Middle frontal gyrus (tissue), 1 donor: ENCODE data around the gene GNG4.
"Not testable (repeated sequence)": the region's sequence is repeated elsewhere in the genome, so short reads cannot be mapped to it uniquely, and the experiment has no call there.

ENCODE experiments used
- DNase-seq: peaks from one replicate; pipeline ENCODE4 v3.0.0-alpha.2; 2015; ENCODE audit warnings: low spot score; ENCODE audit errors: extremely low spot score

The GNG4 gene

DNA sequence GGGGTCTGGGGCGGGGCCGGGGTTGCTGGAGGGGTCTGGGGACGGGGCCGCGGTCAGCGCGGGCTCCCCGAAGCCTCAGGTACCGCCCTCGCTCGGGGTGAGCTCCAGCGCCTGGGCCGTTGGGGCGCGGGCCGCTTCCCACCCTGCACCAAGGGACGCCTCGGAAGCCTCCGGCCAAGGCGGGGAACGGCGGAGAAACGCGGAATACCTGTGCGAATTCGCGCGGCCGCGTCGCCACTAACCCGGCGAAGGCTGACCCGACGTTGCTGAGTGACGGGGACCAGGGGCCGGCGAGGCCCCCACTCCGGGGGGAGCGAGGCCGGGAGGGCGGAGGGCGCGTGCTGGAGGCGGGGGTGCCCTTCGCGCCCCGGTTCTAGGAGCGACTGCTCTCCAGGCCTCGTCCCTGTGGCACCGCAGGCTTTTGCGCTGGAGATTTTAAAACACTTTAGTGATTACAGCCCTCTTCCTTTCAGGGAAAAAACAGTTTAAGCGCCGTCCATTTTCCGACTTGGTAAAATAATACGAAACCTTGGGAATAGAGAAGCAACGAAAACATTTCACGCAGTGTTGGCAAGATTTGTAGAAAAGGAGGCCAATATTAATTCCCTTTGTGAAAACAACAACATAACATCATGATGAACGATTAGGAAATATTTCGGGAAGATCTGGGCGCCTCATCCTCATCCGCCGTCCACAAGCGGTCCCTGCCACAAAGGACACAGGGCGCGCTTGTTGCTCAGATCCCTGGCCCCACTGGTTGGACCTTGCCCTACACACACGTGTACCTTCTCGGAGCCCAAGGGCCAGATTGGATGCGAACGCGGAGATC lies 971 bp upstream of the GNG4 start:
- no peak for DNase-seq

DNA sequence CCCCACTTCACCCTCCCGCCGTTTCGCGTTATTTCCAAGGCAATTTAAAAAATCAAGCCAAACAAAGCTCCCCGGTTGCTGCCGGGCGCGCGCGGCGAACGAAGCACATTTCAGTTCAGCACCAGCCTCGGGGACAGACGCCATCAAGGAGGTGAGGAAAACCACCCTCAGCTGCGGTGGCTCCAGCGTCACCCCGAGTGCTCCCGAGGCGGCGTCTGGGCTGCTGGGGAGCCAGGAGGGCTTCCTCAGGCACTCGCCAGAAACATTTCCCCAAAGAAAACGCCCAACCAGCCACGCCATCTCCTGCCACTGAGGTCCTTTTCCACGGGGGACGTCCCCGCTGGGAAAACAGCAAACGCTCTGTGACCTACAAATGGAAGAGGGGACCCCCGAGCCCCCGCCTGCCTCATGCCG lies 623 bp downstream of the GNG4 start:
- no peak for DNase-seq

DNA sequence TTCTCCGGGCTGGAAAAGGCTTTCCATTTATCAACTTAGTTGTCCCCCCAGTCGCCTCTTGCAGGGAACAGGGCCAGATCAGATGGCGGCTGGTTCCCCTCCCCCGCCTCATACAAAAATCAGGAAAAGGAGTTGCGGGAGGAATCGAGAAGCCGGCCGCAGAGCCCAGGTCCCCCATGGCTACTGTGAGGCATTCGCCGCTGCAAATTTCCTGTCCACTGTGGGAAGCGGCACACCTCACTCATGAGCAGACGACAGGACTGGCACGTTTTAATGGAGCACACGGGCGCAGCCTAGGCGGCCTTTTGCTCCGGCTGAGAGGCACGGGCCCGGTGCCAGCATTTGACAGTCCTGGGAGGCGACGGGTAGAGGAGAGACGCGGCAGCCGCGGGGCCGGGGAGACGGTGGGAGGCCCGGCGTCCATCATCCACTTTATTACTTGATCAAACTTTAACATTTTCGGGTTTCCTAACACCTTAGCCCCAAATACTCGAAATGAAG lies 1.1 kb downstream of the GNG4 start:
- DNase-seq: no peak

DNA sequence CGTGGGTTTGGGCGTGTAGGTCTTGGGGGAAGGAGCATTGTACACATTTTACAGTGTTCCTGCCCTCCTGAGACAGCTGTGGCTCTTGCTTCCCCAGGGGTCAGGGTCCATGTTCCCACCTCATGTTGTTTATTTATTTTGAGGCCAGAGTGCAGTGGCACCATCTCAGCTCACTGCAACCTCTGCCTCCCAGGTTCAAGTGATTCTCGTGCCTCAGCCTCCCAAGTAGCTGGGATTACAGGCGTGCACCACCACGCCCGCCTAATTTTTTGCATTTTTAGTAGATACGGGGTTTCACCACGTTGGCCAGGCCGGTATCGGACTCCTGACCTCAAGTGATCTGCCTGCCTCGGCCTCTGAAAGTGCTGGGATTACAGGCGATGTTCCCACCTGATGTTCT lies 2.0 kb downstream of the GNG4 start:
- DNase-seq: not testable (repeated sequence)

DNA sequence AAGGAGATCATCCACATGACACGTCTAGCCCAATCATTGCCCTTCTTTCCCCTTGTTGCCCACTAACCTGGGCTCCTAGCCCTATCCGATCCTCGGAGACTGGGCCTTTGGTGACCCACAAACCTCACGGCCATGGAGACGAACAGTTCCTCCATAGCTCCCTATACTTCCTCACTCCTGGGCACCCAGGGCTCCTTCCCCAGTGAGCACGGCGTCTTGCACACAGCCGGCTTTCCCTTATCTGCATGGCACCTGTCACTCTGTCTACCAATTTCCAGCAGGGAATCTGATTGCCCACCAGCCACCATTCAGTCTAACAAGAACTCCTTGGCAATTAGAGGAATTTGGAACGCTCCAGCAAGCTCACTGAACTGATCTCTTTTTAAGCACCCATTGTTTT lies 3.1 kb downstream of the GNG4 start:
- no peak for DNase-seq

DNA sequence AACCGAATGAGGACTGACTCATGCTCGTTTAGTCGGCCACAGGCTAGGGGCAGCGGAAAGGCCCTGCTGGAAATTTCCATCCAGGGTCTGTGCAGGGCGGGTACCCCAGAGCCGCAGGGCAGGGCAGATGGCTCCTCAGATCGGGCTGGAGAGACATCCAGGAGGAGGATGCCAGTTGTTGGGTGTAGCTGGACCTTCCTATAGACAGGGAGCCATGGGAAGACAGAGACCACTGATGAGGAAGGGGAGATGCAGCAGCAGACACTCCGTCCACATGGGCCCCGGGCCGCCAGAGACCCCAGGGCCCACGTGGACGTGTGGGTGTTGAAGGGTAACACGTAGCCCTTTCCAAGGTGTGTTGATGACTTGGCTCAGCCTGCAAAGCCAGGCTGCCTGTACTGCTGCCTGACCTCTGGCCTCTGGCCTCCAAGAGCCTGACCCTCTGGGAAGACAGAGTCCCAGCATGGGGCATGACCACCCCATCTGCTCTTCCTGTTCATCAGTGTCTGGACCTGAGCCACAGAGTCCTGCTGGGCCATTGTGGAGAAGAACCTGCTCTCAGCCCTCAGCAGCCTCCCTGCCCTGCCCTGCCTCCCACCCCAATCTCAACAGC lies 4.8 kb downstream of the GNG4 start:
- no peak for DNase-seq

DNA sequence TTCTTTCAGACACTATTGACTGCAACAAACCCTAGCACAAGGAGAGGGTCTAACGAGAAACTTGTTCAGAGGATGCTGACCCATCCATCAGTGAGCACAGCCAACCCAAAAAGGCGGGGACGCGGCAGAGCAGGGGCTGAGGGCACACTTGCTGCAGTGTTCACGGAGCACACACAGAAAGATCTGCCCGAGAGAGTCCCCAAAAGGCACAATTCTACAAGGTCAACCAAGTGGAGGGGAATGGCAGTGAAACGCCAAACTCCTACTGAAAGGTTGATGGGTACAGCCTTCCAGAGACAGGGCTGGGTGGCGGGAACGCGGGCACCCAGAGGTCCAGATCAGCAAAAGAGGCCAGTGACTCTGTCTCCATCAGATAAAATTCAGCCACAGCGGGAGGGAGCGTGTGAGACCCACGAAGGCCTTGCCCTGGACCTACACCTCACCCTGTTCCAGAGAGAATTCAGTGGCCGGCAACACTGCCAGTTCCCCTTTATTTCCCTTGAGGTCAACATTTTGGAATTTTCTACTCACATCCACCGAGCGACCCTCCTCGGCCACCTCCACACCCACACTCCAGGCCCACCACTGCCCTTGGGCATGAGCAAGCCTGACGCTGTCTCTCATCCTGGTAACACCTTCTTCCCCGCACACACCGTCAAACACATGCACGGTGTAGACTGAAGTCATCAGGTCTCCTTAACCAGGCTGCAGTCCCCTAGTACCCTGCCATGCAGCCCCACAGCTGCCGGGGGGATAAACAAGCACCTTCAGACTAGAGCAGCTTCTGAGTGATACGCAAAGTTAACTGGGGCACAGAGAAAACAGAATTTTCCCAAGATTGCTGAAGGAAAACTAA lies 5.5 kb downstream of the GNG4 start:
- no peak for DNase-seq

DNA sequence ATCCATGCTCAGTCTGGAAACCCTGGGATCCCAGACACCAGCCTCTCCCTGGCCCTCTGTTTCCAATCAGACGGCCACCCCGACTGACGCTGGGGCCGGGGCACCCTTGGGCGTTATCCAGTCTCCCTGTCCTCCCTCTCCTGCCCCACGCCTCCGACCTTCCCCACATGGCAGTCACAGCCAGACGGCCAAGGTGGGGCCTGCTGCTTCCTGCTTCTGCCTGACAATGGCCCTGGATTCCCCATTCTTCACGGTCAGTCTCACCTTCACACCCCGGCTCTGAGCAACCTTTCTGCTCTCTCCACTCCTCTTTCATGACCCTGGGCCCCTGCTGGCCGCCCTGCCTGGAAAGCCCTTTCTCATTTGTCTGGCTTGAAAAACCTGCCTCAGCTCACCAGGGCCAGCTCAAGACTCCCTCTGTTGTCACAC lies 6.6 kb downstream of the GNG4 start:
- no peak for DNase-seq

DNA sequence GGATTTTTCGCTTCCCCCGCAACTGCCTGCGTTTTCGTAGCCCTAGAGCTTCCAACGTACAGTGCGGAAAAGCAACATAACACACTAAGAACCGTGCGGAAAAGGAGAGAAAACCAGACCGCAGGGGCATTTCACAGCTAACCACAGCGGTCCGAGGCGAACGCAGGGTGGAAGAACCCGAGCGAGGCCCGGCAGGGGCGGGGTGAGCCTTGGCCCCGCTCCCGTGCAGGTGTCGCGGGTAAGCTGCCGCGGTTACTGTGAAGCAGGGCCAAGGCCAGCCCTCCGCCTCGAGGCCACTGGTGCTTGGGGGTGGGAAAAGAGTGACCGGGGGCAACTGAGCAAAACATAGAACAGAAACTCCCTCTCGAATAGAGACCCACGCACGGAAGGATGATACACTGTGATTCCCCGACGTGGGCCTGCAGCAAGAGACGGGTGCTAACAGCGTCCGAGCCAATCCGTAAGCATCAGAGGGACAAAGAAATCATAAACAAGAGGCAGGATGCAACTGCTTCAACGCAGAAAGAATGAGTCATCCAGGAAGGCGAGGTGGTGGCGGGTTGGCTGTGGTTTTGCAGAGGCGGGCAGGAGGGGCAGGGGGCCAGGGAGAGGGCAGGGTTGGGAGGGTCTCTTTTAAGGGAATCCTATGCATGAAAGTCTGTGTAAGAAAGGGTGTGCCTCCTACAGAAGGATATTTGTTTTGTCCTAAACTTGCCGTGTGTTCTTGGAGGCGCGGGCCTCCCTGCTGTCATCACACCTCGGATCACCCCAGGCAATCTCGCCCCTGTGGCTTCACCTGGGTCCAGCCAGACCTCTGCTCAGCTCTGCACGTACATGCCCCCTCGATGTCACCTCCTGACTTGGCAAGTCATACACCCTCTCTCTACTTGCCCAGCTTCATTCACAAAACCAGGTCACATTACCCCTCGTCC lies 7.3 kb downstream of the GNG4 start:
- DNase-seq: no peak

DNA sequence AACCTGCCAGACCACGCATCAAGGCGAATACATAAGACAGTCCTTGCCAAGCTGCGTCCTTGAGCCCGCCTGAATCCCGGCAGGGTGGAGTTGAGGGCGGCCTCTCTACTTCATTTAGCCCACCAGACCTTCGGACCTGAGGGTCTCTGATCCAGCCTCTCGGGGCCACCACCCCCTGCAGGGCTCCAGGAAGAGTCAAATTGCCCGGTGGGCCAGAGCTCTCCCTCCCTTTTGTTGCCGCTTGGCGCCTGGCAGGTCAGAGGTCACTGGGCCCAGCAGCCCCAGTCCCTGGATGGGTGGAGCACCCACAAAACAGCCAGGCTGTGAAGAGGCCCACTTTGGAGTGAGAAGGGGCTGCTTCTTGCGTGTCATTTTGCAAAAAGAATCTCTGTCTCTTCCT lies 9.0 kb downstream of the GNG4 start:
- DNase-seq: no peak

DNA sequence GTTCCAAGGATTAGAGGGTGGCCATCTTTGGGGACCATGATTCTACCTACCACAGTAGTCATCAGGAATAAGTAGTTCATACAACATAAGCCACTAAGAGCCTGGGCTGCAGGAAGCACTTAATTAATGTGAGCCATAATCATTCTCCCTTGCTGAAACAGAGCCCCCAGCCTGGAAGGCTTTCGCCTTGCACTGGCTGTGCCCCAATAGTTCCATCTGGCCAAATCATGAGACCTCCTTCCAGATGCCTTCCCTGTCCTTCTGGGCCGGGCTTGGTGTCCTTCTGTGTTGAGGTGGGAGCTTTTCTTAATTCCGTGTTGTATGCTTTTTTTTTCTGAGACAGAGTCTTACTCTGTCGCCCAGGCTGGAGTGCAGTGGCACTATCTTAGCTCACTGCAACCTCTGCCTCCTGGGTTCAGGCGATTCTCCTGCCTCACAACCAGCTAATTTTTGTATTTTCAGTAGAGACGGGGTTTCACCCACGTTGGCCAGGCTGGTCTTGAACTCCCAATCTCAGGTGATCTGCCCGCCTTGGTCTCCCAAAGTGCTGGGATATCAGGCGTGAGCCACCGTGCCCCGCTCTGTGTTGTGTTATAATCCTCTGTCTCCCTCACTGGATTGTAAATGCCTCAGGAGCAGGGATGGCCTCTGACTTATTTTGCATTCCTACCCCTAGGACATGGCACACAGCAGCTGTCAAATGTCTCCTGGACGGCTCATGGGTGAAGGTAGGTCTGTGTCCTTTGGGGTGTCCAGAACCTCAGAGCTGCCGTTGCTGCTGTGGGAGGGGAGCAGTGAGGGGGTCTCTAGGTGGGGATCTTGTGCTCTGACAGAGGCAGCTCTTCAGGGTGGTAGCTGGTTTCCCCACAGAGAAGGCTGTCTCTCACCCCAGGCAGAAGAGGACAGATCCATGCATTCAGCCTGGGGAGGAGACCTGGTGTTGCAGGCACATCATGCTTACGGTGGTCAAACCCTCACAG lies 10.1 kb downstream of the GNG4 start:
- DNase-seq: no peak

DNA sequence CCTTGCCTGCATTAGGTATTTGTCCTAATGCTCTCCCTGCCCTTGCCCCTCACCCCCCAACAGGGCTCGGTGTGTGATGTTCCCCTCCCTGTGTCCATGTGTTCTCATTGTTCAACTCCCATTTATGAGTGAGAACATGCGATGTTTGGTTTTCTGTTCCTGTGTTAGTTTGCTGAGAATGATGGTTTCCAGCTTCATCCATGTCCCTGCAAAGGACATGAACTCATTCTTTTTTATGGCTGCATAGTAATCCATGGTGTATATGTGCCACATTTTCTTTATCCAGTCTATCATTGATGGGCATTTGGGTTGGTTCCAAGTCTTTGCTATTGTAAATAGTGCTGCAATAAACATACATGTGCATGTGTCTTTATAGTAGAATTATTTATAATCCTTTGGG lies 11.0 kb downstream of the GNG4 start:
- not testable (repeated sequence) for DNase-seq

DNA sequence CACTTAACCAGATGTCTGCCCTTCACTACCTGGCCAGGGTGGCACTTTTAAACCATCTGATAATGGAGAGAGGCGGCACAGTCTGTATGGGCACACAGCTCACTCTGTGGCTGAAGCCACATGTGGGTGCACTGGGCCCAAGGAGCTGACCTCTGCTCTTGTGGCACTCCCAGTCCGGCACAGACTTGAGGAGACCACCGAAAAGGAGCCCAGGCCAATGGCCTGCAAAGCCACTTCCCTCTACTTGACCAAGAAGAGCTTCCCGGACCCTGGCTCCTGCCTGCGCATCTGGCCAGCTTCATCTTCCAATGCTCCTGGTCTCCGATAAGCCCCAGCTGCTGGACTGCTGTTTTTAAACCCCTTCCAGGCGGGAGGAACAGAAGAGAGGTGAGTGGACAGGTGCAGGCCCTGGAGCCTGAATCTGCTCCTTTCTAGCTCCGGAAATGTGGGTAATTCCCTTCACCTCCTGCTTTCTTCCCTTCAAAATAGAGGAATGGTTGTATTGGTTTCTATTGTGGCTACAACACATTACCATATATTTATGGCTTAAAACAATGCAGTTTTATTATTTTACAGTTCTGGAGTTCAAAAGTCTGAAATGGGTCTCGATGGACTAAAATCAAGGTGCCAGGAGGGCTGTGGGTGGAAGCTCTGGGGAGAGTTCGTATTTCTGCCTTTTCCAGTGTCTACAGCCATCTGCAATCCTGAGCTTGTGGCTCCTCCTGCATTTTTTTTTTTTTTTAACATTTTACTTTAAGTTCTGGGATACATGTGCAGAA lies 11.6 kb downstream of the GNG4 start:
- no peak for DNase-seq

DNA sequence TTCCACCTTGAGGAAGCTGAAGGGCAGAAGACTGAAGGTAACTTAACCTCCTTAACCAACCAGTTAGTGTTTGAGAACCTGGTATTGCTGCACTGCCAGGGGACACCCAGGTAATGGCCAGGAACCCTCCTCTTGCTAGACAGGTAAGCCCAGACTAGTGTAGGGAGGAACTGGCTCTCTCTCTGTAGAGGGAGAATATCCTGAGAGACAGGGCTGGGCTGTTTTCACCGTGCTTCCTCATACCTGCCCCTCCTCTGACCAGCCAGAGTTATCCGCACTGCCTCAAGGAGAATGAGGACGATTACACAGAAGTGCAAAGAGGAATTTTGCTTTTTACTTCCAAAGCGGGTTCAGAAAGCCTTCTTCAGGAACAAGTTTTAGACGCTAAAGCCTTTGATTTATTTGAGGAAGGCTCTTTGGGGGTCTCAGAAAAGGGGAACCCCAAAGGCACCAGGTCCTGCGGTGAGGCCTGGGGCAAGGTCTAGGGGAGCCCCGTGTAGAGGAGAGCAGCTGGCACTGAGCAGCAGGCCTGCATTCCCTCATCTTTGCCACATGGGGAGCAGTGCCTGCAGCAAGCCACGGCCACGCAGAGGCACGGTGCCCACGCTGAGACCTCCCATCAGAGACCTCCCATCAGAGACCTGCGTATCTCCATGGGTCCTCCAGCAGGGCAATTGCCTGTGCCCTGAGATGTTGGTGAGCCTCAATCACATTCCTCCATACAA lies 13.5 kb downstream of the GNG4 start:
- DNase-seq: no peak

DNA sequence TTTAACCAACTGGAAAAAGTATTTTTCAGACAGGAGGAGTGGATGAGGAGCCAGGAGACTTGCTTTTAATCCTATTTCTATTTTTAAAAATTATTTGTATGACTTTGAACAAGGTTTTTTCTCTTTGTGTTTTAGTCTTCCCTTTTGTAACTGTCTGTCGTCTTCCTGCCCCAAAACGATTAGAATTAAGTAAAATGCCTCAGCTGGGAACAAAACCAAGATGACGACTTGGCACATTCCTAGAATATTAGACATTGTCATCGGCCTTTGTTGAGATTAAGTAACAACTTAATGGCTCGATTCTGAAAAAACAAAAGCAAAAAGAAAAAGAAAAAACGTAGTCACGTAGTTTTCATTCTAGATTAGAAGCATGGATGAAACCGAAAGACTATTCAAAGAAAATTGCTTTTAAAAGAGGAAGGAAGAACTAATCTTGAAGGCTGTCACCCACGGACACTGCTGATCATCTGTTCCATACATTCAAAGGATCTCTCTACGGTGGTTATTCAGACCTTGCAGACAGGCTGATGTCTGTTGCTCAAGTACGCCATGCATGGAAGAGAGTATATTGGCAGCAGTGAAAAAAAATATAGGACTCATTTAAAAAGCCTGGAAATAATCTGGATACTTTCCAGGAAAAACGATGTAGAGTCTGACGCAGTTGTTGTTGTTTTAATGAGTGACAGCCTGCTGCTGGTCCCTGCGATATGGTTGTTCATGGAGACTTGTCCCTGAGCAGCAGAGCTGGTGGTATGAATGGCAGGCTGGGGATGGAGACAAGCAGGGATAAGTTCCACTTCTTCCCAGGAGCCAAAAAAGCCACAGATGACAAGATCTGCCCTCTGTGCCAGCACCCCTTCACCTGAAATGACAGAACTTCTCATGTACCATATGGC lies 16.8 kb downstream of the GNG4 start:
- DNase-seq: no peak

DNA sequence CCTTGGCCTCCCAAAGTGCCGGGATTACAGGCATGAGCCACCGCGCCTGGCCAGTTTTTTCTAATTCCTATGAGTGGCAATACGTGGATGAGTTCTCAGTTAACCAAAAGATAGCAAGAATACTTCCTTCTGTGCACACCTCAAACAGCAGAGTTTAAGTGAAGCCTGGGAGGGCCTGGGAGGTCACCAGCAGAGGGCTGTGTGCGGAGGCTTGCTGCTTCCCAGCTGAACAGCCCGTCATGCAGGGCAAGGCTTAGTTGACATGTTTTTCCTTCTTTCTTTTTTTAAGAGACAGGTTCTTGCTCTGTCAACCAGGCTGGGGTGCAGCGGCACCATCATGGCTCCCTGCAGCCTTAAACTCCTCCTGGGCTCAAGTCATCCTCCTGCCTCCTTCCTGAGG lies 17.8 kb downstream of the GNG4 start:
- no peak for DNase-seq

DNA sequence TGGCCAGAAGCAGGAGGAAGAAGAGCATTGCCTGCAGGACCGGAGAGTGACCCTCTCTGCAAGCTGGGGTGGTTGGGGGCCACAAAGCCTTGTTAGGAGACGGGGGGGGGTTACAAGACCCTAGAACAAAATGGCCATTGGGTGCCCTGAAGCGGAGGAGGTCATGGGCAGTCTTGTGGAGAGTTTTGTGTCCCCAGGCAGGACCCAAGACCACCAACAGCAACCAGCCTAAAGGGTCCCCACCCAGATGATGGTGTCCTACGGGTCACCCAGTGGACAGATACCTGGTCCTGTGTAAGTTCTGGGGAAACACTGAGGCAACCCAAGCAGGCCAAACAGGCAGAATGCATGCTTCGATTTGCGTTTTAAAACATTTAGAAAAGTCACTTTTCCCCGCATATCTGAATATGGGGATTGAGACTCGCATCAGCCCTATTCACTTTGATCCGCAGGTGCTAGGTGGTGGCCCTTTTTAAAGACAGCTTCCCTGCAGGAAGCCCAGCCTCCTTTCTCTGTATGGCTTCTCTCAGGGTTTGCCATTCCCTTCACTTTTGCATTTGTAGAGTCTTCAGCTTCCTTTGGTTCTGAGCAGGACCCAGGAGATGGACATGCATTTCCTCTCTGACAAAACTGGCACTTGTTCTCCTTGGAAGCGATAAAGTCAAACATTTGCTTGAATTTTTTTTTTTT lies 21.1 kb downstream of the GNG4 start:
- no peak for DNase-seq
